ENCODE results near the gene EFS.
A peak's percentile ranks its signal among the peaks of the same experiment; 100 is the strongest.

EFS gene

DNA sequence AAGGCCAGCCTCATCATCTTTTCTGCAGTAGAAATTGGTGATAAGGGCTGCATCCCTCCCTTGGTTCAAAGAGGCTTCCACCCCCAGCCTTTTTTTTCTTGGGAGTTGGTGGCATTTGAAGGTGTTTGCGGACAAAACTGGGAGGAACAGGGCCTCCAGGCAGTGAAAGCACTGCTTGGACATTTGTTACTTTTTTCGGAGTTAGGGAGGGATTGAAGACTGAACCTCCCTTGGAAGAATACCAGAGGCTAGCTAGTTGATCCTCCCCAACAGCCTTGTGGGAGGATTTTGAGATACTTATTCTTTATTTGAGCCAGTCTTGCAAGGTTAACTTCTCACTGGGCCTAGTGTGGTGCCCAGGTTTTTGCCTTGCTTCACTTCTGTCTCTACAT, 40.5 kb downstream of the EFS start:
- no peak for DNase-seq

DNA sequence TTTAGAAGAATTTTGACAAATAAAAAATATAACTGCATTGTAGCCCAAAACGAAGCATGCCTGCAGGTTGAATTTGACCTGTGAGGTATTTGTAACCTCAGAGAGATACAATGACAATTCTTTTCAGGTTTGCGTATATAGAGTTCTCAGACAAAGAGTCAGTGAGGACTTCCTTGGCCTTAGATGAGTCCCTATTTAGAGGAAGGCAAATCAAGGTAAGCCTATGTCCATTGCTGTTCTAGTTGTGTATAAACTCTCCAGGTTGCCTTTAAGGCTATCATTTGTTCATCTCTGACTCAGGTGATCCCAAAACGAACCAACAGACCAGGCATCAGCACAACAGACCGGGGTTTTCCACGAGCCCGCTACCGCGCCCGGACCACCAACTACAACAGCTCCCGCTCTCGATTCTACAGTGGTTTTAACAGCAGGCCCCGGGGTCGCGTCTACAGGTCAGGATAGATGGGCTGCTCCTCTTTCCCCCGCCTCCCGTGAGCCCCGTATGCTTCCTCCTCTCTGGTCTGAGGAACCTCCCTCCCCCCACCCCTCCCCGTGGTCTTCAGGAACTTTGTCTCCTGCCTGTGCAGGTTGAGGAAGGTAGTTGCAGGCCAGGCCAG, 41.0 kb downstream of the EFS start:
- no peak for DNase-seq

GRCh38 chr14:23322568-23323517, 42.1 kb downstream of the EFS start:
- DNase-seq, result no peak

DNA sequence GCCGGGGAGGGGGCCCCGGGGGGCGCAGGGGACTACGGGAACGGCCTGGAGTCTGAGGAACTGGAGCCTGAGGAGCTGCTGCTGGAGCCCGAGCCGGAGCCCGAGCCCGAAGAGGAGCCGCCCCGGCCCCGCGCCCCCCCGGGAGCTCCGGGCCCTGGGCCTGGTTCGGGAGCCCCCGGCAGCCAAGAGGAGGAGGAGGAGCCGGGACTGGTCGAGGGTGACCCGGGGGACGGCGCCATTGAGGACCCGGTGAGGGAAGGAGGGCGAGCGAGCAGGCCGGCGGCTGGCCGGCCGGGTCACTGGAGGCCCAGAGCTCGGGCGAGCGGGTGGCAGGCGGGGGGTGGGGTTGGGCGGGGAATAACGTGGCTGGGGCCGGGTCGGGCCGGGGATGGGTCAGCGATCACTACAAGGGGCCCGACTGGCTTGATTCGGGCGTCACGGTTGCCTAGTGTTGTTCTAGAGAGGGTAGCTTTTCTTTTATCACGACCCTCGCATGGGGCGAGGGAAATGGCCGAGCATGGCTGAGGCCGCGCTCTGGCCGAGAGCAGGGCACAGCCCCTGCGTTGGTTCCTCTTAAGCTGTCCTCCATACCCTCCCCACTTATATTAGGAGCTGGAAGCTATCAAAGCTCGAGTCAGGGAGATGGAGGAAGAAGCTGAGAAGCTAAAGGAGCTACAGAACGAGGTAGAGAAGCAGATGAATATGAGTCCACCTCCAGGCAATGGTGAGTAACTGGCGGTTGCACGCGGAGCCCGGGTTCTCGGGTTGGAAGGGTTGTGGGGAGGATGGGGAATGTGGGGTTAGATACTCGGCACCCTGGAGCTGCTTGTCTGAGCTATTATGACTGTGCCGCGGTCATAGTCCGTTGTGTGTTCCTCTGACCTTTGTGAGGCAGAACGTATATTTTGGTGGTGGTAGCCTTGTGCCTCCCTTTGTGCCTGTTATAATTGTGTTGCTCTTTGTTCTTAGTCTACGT, 43.1 kb downstream of the EFS start:
- DNase-seq, result peak; percentile 39 to 56

- peak; percentile 95 to 97 for DNase-seq
Observed at GRCh38 chr14:23320584-23321571, 44.1 kb downstream of the EFS start, which contains the start of gene PABPN1. Gene PABPN1 (plus strand): TSS chr14:23321457. CDS start chr14:23321470, 13 bp downstream.

DNA sequence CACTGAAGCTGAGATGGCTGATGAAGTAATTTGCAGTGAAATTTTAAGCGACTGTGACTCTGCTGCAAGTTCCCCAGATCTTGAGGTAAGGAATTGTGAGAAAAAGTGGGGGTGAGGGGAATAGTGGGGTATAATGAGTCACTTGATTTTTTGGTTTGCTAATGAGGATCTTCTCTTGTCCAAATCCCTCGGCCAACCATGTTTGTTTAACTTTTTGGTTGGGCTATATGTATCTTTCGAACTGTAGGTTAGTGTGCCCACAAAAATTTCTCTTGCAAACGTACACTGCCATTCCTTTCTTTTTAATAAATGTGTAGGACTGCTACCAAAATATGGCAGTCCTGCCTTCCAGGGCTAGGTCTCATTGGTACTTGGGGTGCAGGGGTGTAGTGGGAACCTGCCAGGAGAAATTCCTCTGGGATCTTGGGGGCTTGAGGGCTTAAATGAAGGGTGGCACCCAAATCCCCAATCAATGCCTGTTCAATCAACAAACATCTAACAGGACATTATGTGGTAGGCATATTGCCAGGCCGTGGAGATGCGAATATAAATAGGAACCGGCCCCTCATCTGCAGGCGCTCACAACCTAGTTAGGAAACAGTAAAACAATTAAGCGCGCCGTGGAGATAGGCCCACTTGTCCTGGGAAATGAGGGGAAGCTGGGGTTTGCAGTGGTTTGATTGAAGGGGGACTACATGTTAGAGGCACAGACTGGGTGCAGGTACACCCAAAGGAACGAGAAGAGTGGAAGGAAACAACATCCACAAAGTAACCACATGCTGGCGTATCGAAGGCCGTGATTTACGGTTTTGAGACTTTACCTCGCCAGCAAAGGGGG, 45.0 kb downstream of the EFS start:
- no peak for DNase-seq

DNA sequence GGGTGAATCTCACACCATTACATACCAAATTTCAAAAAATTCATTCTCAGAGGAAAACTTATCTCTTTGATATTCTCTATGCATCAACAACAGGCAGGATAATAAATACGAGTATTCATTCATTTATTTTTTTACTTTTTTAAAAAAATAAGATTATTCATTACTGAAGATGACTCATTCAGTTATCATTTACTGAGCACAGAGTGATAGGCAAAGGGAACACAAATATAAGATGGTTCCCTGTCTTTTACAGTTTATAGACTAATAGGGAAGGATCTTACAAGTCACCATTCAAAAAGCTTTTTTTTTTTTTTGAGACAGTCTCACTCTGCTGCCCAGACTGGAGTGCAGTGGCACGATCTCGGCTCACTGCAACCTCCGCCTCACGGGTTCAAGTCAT, 48.7 kb downstream of the EFS start:
- DNase-seq, result no peak

- no peak for DNase-seq
Observed at GRCh38 chr14:23310546-23310945, 54.4 kb downstream of the EFS start.

GRCh38 chr14:23308721-23309445, 56.1 kb downstream of the EFS start:
- no peak for DNase-seq

DNA sequence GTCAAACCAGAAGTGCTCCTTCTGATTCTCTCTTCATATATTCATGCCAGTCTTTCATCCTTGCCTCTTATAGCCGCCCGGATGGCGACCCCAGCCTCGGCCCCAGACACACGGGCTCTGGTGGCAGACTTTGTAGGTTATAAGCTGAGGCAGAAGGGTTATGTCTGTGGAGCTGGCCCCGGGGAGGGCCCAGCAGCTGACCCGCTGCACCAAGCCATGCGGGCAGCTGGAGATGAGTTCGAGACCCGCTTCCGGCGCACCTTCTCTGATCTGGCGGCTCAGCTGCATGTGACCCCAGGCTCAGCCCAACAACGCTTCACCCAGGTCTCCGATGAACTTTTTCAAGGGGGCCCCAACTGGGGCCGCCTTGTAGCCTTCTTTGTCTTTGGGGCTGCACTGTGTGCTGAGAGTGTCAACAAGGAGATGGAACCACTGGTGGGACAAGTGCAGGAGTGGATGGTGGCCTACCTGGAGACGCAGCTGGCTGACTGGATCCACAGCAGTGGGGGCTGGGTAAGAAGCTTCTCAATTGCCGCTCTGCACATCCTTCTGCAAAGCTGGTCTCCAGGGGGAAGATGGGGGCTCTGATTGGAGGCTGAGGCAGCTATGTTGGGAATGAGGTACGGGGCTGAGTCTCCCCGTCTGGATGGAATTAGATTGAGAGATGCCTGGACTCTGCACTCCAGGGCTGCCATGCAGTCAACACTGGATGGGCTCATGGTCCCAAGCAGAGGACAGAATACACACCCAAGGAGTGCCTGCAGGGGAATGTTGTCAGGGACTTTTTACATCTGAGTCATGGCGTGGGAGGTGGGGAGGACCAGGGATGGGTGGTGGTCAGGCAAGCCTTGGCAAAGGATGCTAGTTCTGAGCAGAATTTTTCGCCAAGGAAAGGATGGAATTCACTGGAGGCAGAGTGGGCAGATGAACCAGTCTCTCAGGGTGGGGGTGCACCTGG, 57.0 kb downstream of the EFS start:
- no peak for DNase-seq

GRCh38 chr14:23307146-23307530, 57.8 kb downstream of the EFS start:
- no peak for DNase-seq

DNA sequence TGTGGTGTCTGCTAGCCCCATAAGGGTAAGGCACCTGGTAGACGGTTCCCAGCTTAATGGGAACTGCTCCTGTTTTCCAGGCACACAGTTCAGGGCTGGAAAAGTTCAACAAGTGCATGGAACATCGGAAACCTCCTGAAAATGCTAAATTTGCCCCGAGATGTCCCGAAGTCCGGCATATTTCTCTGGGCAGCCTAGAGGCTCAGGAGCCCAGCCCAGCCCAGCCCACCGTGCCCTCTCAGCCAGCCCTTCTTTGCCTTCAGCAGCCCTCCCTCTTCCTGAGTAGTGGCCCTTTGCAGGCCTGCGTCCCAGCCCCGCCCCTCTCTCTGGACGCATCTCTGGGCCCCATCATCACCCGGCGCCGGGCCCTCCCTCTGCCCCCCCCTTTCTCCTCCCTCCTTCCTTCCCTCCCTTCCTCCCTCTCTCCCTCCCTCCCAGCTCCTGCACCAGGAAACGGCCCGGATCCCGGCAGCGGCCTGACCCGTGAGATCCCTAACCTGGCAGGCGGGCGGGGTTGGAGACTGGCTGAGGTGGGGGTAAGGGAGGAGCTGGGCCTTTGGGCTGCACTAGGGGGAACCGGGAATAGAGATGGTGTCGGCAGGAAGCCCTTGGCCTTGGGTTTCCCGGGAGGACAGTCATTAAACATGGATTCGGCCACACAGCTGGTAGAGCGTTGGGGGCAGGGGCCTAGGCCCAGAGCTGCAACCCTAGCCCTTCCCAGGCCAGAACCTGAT, 58.4 kb downstream of the EFS start, which contains the start of gene BCL2L2:
Gene BCL2L2 (plus strand): TSS at position 422 of the 734 bp plus-strand sequence. CDS start 935 bp downstream, outside the sequence.
- no peak for DNase-seq

All from activated CD4-positive, alpha-beta T cell treated with anti-CD3 and anti-CD28 coated beads for 4 hours (primary cell).